Skeletal muscle cell (primary cell): ENCODE results near the gene KLHL26.

Experiments used
- DNase-seq: peaks from one replicate; pipeline ENCODE4 v3.0.0-alpha.2; 2010; ENCODE audit warnings: low read depth
- H3K4me3 ChIP-seq: 2 replicates; pipeline ENCODE4 v1.5.1; 2011; ENCODE audit warnings: low read depth, mild to moderate bottlenecking, control low read depth, low read length, moderate library complexity

Gene KLHL26

DNA sequence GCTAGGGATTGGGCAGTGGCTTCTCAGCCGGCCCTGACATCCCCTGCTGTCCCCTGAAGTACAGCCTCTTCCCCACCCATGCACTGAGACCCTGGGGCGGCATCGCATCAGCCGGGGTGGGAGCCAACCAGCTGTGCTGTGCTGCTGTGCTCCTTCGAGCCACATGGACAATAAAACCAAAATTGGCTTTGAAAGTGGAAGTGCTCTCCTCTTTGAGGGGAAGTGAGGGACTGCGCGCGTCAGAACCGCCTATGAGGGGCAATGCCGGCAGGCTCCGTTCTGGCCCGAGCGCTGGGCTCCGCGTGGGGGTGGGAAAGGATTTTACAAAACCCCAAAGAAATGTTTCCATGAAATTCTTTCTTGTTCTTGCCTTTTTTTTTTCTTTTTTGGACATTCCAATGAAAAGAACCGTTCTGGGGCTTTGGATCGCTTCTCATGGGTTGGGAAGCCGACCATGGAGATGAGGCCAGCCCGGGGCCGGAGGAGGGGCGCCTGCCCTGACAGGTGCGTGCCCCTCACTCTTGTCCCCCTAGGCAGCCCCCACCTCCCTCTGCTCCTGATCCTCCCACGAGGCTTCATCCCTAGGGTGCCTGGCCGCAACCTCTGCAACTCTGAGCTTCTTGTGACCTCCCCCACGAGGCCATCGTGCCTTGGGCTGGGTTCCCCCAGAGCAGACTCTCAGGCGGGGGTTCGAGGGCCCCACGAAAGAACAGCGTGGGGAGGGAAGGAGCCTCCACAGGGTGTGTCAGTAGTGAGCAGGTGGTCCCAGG is 22.6 kb downstream of the KLHL26 start:
- DNase-seq = no peak
- H3K4me3 ChIP-seq = no peak overlapping the region

DNA sequence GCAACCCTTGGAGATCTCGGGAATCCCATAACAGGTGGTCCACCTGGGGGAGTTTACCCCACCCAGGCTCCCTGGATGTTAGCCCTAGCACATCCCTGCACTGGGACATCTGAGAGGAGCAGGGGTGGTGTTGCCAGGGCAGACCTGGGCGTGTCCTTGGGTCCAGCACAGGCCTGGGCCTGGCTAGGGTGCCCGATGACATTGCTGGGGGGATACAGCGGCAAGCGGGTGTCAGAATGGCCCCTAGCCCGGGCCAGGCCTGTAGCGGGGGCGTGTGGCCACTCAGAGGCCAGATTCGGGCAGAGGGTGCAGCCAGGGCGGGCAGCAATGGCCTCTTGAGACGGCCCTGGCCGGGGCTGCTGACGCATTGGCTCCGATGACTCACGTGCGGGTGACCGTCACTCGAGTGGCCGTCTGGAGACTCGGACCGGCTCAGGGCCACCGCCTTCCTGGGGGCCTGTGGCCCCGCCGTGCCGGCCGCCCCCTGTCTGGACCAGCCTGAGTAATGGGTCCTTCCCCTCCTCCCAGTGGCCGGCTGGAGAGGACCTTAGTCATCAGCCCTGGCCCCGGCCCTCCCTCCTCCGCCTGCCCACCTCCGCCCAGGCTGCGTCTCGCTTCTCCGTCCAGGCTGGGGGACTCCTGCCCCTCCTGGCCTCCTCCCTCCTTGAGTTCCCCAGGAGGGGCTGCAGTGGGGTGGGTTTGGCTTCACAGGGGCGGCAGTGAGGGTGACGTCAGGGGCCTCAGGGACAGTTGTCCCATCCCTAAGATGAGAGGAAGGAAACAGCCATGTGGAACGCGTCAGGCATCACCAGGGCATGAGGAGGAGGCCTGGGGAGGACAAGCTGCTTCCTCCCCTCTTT is 23.5 kb downstream of the KLHL26 start:
- no peak for DNase-seq
- no peak overlapping the region for H3K4me3 ChIP-seq

DNA sequence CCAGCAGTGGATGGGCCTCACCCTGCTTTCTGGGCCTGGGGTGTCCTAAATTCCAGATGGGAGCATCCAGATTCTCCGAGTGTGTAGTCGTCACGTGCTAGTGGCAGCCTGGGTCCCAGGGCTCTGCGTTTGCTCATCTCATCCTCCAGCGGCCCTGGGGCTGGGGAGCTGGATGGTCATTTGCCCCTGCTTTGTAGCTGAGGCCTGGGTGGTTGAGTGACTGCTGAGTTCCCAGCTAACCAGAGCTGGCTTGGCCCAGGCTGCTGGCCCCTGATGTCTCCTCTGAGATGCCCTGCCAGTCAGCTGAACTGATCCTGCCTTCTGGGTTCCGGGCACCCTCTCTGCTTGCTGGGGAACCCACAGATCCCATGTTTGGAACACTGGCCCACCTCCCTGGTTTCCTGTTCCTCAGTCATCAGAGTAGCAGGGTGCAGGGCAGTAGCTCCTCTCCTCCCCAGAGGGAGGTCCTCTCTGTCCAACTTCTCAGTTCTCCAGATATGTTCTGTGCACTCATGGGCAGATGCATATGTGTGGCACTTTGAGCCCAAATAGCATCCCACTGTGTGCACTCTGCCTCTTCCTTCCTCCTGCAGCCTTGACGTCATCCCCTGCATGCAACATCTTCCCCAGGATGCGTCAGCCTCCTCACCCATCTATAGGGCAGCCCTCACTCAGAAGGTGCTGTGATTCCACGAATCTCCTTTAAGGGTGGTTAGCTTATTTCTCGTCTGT is 24.3 kb downstream of the KLHL26 start:
- DNase-seq = no peak
- no peak overlapping the region for H3K4me3 ChIP-seq

DNA sequence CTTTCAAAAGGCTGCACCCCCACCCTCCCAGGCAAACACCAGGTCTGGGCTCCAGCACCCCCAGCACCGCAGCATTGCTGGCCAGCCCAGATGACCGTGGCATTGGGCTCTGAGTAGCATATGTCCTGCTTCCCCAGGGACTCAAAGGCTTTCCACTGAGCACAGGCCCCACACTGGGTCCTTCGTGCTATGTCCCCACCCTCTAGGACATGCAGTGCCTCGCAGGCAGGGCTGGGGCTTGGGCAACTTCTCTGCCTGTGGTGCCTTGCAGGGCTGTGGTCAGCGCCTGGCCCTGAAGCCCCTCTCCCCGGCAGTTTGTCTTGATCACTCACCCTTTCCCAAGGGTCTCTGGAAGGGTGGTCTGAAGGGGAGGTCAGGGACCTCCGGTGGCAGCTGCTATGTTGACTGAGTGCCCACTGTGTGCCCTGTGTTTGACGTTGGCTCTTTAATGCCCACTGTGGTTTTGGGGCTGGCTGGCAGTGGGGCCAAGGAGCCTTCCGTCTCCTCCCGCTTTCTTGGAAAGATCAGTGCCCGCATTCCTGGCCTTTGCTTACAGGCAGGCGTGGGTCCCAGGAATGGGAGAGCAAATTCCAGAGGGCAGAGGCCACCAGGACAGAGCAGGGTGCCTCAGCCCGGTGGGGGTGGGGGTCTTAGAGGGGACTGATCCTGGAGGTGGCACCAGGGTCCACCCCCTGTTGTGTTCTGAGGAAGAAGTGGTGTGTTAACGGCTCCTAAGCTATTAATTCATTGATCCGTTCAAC is 26.3 kb downstream of the KLHL26 start:
- no peak overlapping the region for H3K4me3 ChIP-seq
- DNase-seq = no peak

DNA sequence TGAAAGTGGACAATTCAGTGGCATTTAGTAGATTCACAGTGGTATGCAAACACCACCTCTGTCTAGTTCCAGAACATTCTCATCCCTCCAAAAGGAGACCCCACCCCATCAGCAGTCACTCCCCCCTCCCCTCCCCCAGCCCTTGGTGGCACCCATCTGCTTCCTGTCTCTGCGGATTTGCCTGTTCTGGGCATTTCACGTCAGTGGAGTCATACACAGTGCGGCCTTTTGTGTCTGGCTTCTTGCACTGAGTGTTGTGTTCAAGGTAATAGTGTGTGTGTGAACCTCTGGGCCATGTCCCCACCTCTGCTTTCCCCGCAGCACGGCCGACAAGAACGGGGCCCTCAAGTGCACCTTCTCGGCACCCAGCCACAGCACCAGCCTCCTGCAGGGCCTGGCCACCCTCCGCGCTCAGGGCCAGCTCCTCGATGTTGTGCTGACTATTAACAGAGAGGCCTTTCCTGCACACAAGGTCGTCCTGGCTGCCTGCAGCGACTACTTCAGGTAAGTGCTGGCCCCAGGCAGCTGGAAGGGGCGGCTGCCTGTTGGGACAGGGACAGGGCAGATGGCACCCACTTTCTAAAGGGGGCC is 27.2 kb downstream of the KLHL26 start:
- H3K4me3 ChIP-seq = no peak overlapping the region
- no peak for DNase-seq

DNA sequence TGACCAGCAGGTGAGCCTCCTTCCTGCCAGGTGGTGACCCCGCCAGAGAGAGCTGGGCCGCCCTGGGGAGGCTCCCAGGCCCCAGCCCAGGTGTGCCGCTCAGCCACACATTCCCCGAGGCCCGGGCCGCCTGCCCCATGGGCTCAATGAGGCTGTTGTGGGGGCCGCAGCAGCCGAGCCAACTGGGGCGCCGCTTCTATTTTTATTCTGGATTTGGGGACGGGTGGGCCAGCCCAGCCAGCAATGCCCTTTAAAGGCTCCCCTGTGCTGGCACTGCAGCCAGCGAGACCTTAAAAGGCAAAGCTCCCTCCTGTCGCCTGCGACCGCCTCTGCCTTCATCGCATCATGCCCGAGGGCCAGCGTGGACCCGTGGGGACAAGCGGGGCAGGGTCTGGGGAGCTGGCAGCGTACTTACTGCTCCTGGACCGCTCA is 29.0 kb downstream of the KLHL26 start:
- no peak overlapping the region for H3K4me3 ChIP-seq
- no peak for DNase-seq

DNA sequence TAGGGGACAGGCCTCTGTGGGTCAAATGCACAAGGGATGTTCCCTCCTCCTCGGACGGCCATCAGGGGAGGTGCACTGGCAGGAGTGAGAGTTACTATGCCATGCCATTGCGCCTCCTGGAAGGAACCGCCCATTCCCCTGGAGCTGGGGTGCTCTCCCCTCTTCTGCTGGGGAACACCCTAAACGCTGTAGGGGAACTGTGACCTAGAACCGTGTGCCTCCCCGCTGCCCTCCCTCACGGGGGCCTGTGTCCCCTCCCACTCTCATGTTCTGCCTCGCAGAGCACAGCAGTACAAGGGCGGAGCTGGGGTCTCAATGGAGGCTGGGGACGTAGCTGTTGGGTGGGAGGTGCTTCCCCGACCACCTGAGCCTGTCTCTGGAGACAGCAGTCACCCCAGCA is 29.5 kb downstream of the KLHL26 start:
- H3K4me3 ChIP-seq = no peak overlapping the region
- no peak for DNase-seq

DNA sequence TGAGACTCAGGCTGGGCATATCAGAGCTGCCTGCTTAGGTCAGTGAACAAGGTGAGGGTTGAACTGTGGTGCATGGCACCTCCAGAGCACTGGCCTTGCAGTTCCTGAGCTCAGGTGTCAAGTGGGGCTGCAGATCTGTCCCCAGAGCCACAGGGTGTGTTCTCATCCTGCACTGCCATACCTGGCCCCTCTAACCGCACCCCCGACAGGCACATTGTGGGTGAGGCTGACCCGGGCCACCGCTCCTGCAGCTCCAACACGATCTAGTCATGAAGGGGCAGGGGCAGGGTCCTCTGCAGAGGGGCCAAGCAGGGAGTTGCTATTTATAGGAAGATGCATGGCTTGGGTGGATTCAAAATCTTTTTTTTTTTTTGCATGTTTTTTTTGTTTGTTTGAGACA is 30.0 kb downstream of the KLHL26 start:
- no peak overlapping the region for H3K4me3 ChIP-seq
- no peak for DNase-seq

DNA sequence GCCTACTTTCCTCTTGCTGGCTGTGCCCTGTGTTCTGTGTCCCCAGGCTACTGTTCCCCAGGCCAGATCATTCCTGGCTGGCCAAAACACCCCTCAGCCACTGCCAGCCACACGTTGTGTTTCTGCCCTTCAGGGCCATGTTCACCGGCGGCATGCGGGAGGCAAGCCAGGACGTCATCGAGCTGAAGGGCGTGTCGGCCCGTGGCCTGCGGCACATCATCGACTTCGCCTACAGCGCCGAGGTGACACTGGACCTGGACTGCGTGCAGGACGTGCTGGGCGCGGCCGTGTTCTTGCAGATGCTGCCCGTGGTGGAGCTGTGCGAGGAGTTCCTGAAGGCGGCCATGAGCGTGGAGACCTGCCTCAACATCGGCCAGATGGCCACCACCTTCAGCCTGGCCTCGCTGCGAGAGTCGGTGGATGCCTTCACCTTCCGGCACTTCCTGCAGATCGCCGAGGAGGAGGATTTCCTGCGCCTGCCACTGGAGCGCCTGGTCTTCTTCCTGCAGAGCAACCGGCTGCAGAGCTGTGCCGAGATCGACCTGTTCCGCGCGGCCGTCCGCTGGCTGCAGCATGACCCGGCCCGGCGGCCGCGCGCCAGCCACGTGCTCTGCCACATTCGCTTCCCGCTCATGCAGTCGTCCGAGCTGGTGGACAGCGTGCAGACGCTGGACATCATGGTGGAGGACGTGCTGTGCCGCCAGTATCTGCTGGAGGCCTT is 30.9 kb downstream of the KLHL26 start:
- H3K4me3 ChIP-seq = no peak overlapping the region
- DNase-seq = no peak

DNA sequence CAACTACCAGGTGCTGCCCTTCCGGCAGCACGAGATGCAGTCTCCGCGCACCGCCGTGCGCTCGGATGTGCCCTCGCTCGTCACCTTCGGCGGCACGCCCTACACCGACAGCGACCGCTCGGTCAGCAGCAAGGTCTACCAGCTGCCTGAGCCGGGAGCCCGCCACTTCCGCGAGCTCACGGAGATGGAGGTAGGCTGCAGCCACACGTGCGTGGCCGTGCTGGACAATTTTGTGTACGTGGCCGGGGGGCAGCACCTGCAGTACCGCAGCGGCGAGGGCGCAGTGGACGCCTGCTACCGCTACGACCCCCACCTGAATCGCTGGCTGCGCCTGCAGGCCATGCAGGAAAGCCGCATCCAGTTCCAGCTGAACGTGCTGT is 31.4 kb downstream of the KLHL26 start:
- H3K4me3 ChIP-seq = no peak overlapping the region
- DNase-seq = no peak

DNA sequence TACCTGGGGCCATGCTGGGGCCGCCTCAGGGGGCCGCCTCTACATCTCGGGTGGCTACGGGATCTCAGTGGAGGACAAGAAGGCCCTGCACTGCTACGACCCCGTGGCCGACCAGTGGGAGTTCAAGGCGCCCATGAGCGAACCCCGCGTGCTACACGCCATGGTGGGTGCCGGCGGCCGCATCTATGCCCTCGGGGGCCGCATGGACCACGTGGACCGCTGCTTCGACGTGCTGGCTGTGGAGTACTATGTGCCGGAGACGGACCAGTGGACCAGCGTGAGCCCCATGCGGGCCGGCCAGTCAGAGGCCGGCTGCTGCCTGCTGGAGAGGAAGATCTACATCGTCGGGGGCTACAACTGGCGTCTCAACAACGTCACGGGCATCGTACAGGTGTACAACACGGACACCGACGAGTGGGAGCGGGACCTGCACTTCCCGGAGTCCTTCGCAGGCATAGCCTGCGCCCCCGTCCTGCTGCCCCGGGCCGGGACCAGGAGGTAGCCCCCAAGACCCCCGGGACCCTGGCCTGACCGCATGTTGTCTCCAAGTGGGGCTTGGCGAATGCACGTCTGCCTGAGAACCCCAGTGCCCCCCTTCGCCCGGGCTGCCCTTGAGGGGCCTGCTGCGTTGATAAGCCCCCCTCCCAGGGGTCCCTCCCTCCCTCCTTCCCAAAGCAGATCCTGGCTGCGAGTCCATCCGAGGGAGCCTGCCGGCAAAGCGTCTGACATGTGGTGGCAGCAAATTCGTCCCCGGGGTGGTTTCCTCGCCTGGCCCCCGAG is 32.1 kb downstream of the KLHL26 start:
- no peak overlapping the region for H3K4me3 ChIP-seq
- no peak for DNase-seq

DNA sequence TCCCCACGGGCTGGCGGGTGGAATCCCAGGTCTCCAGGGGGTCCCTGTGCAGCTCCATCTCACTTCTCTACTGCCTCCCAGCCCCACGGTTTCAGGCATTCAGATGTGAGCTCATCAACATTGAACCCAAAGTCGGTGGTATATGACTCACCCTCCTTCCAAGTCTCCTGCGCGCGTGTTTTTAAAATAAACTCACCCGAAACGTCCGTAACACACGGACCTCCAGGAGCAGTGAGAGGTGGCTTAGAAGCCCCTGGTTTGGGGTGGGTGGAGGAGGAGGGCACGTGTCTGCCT is 32.6 kb downstream of the KLHL26 start:
- no peak for DNase-seq
- H3K4me3 ChIP-seq = no peak overlapping the region

DNA sequence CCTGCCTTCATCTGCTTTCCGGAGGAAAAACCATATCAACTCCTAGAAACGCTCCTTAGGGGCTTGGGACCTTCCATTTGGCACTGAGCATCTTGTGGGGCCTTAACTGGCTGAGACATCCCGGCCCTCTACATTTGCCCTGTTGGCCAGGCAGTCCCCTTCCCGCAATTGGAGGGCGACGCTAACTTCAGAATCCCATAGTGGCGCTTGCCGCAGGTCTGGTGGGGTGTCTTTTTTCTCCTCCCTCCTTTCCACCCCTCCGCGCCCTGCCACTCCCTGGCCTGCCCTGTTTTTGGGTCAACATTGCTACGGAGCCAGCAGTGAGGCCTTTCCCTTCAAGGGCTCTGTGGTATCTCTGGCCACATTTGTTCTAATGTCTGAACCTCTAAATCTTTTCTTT is 33.1 kb downstream of the KLHL26 start:
- H3K4me3 ChIP-seq = no peak overlapping the region
- no peak for DNase-seq

DNA sequence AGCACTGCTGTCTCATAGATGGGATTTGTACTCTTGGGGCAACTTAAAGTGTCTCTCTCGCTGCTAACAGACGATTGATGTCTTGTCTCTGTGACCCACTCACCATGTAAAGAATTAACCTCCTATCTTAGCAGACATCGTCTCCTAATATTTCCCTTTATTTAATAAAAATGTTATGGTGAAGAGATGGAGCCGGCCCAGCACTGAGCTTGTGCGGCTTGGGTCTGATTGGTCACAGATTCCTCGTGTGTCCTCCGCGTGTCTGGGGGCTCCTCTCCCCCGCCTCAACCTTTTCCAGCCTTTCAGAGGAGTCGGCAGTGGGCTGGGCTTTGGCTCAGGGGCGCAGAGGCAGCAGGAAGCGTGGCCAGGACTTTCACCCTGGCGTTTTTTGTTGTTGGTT is 33.5 kb downstream of the KLHL26 start:
- H3K4me3 ChIP-seq = no peak overlapping the region
- DNase-seq = no peak

DNA sequence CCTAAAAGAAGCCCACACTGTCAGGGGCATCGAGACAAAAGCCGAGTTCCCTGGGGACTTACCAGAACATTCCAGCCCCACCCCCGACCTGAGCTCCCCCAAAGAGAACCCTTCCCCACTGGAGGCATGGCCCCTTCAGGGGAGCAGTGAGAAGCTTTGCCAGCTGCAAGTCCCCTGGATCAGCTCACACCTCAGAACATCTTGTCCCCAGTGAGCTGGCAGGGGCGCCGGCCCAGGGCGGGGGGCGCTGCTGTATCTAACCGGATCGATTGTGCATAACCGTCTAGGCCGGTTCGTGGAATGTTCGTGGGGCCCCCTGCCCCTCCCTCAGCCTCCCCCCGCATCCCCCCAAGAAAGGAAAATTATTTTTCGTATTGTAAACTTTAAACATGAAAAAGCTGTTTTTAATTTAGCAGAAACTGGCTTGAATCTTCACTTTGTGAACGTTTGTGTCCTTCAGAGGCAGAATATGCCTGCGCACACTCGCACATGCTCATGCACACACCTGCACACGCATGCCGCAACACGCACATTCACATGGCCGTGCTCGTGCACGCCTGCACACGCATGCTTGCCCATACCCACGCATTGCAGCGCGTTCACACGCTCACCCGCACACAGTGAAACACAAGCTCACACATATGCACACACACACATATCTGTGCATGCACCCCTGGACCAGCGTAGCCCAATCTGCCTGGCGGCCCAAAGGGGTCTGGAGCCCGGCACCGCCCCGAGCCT is 34.6 kb downstream of the KLHL26 start:
- no peak for DNase-seq
- no peak overlapping the region for H3K4me3 ChIP-seq

DNA sequence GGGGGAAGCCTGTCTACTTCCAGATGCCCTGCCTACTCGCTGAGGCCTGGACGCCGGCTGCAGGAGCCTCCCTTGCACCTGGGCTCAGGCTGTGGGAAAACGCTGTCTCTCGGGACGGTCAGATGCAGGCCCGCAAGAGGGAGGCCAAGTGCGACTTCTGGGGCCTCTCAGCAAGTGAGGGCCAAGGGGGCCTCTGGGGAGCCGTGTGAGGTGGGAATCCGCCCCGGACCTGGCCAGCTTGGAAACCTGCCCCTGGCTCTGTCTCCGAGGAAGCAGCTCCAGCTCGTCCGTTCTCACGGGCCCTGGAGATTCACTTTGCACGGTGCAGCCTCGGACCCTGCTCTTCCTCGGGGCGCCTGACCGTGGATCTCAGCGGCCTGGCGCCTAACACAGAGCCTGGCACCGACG is 35.2 kb downstream of the KLHL26 start:
- no peak for DNase-seq
- no peak overlapping the region for H3K4me3 ChIP-seq

DNA sequence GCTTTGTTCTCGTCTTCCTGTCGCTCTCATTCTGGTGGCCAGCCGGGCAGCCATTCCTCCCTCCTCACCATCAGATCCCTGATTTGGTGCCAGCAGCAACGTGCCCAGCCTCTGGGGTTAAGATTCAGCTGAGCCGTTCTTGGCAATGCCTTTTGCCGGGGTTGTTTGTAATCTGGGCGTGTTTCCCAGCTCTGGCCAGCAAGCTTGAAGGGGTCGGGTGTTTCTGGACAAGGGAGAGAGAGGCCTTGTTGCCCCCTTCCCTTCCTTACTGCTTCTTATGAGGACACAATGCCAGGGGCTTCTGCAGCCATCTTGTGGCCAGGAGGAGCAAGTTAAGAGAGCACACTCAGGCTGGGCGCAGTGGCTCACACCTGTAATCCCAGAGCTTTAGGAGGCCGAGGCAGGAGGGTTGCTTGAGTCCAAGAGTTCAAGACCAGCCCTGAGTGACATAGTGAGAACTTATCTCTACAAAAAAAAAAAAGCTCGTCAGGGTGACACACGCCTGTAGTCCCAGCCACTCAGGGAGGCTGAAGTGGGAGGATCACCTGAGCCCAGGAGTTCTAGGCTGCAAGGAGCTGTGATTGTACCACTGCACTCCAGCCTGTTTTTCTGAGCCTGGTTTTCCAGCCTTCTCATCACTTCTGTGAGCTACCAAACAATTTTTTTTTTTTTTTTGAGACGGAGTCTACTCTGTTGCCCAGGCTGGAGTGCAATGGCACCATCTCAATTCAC is 35.9 kb downstream of the KLHL26 start:
- H3K4me3 ChIP-seq = no peak overlapping the region
- no peak for DNase-seq
